Activated T-helper 1 cell treated with Interleukin-2 at 50 U/mL for 16 hours (primary cell): ENCODE measurements around the gene FAM181B.
"Not testable (repeated sequence)": the region's sequence is repeated elsewhere in the genome, so short reads cannot be mapped to it uniquely, and the experiment has no call there.

ENCODE experiments used
- DNase-seq: peaks from one replicate; pipeline ENCODE4 v3.0.0-alpha.2; 2020; ENCODE audit warnings: low read depth

The FAM181B gene

DNA sequence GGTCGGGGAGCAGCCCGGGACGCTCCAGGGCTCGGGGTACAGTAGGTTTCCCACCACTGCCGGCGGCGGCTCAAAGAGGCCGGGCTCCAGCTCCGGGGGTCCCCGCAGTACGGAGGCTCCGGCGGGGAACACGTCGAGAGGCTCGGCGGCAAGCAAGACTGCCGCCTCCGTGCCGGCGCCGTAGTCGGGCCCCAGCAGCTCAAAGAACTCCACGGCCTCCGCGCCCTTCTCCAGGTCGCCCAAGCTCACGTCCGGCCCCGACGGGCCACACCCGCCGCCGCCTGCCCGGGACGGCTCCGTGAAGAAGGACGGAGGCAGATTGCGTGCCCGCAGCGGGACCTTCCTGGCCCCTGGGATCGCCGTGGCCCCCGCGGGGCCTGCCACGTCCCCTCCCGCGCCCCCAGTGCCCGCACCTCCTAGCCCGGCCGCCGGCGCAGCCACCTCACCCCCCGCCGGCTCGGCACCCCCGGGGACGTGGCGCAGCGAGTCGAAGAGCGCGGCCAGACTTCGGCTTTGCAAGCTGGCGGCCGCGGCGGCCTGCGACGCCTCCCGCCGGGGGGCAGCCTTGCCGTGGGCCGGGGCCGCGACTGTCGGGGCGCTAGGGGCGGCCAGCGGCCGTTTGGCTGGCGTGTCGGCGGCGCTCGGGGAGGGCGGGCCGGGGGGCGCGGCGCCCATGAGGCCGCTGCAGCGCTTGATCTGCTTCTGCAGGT lies 775 bp downstream of the FAM181B start:
- DNase-seq = no peak

DNA sequence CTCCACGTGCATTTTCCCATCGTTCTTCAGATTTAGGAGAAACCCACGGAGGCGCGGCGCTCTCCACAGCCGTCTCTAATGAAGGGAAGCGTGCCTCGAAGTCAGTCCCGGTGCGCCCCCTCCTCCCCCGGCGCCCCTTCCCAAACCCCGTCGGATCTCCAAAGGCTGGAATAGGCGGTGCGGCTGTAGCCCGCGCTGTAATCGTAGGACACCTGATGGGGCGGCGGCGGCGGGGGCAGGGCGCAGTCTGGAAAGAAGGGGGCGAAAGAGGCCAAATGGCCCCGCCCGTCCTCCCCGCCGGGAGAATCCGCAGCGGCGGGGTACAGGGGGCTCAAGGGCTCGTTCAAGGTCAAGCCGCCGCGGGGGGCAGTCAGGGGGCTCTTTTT lies 1.3 kb downstream of the FAM181B start:
- no peak for DNase-seq

DNA sequence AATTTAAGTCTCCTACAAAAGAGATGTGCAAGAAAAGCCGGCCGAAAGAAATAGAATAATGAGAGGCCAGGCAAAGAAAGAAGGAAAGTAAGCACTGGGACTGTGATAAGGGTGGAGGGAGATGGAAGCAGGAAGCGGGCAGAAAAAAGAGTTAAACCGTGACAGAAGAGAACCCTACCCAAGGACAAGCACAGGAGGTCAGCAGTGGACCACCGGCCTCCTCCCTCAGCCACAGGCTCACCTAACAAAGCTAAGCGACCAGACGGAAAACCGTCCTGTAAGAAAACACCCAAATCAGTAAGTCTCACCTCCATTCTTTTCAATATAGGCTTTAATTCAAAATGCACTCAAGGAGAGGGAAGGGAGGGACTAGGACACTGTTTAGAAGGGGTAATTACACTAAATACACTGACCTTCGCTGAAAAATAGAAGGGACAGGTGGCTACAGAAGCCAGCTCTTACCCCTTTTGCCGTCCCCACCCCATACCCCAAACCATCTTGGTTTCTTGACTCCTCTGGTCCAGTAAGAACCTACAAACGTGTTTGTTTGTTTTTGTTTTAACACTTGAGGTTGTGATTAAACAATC lies 1.9 kb downstream of the FAM181B start:
- DNase-seq = no peak

DNA sequence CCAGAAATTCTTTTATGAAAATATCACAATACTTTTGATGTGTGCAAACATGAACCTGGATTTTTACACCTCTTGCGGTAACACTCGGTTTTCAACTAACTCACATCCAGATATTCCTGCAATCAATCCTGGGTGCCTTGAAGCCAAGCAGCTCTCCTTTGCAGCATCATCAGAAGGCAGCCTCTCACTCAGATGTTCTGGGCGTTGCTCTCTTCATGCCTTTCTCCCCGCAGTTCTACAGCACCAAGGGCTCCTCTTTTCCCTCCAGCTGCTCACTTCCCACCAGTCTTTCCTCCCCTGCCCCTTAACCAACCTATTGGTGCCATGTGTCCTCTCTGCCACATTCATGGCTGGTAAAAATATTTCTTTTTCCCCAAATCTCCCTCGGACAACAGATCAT lies 2.9 kb downstream of the FAM181B start:
- DNase-seq = no peak

DNA sequence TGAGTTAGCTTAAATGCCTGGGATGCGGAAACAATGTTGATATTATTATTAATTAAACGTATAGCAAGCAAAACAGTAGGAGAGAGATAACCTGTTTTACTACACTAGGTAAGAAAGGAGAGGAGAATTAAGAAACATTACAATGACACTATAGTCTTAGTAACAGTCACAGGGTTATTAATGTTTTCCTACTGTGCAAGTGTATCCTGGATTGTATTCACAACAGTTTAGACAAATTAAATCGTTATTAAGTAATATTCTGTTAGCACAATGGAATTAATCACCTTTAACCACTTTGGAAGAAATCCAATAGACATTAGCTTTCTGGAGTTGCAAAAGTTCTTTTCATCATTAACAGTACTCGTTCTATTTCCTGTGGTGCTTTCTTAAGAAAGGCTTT lies 3.4 kb downstream of the FAM181B start:
- DNase-seq = no peak

DNA sequence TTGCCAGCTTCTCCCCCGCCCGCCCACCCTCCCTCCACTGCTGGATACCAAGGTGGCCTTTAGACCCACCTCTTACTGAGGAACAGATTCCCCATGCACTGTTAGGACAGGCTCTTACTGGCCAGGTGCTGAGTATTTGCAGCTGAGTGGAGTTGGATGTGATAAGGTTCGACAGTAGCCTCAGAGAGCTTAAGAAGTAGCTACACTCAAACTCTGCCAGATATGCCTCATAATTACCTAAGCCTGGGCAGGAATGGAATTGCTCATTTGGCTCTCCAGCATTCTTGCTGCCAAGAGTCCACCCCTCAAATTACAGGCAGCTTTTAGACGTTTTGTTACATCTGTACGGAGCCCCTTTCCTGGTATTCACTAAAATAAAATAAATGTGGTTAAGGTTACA lies 9.6 kb downstream of the FAM181B start:
- DNase-seq = no peak

DNA sequence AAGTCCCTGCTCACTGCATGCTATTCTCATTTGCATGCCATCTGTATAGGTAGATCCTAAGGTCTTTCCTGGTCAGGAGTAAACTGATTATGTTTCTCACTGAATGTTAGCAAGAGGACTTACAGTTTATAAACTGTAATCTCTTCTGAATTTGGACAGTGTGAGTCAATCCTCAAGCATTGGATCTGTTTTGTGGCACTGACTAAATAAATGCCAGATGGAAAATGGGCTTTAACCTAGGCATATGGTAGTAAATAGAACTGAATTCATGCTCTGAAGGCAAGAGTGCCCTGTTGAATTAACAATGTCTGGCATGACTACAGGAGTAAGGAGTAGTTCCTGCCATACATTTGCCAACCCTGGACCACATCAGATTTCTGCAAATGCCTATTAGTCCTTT lies 11.4 kb downstream of the FAM181B start:
- DNase-seq = no peak

DNA sequence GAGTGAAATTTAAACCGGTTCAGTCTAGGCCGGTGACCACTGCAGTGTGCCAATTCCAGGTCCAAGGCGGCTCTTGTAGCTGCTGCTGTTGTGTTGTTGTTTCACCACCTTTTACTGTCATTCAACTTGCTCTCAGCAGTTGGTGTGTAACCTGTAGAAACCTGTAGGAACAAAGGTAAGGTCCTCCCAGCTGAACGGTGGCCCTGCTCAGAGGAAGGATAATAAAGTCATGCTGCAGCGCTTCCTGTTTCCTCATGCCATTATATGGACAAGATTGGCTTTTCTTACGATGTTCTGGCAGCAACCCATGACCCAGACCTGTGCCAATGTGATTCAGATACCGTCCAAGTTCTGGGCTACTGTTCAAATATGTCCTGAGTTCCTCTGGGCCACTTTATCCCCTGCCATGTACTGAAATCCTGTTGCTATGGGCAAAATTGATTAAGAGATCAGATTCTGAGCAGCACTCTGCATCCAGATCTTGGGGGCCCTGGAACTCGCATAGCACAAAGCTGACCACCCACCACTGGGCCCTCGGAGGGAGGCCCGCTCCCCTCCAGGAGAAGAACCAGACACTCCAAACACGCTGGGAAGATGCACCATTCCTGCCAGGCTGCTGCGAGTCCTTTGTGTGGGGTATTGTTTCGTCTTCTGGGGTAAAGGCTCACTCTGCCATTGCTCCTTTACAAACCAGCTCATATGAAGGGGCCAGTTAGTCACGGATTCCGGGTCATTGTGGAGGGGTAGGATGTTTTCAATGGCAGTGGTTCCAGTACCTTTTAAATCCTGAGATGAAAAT lies 13.2 kb downstream of the FAM181B start:
- DNase-seq = no peak

DNA sequence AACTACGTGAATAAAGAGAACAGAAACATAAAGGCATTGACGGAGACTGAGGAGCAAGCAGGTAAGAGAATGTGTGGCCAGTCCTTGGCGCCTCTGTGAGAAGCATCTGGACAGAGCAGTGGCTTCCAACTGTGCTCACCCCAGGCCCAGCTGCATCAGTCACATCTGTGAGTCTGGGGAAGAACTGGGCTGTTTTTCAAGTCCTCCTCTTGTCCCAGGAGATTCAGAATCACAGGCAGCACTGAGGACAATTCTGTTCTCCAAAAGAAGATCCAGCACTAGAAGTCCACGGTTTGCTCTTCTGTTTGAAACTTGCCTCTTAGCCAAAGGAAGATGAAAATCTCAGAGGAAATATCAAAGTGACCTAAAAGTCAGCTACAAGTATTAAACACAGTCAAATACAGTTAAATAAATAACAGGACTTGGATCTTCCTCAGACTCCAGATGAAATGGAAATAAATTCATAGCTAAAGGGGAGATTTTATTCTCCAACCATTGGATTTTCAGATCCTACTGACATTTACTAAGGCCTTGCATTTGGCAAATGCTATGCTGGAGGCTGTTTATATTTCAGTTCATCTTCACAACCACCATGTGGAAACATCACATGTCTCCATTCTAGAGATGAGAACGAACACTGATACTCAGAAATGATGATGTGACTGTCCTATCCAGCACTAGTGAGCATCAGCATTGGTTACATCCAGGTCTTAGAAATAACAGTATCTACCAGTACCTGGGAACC lies 14.1 kb downstream of the FAM181B start:
- DNase-seq = no peak

DNA sequence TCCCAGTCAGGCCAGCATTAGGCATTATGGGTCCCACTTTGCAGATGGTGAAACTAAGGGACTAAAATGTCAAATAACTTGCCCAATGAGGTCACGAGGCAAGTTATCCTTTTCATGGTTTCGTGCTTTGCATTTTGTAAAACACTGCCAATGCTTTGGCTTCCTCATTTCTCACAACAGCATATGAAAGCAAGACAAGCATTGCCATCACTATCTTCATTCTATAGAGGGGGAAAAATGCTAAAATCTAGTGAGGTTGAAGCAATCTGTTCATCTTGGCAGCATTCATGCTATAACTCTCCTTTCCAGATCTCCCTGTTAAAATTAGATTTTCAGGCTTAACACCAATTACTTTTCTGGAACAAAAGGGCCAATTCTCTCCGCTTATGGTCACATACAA lies 14.8 kb downstream of the FAM181B start:
- DNase-seq = no peak

DNA sequence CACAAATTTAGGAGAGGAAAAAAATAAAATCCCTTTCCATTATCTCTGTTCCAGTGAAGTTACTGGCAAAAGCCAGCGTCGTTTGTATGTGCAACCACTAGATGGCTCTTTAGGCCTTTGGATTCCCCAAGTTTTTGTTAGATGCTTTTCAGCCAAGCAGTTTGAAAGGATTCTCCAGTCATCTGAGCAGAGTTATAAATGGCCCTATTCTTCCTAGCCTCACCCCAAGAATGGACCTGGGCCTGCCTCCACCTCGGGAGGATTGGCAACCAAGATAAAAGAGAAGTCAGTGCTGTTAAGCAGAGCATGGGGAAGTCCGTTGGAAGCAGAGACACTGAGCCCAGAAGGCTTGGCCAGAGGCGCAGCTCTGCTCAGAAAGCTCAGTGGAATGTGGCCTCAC lies 15.4 kb downstream of the FAM181B start:
- DNase-seq = no peak

DNA sequence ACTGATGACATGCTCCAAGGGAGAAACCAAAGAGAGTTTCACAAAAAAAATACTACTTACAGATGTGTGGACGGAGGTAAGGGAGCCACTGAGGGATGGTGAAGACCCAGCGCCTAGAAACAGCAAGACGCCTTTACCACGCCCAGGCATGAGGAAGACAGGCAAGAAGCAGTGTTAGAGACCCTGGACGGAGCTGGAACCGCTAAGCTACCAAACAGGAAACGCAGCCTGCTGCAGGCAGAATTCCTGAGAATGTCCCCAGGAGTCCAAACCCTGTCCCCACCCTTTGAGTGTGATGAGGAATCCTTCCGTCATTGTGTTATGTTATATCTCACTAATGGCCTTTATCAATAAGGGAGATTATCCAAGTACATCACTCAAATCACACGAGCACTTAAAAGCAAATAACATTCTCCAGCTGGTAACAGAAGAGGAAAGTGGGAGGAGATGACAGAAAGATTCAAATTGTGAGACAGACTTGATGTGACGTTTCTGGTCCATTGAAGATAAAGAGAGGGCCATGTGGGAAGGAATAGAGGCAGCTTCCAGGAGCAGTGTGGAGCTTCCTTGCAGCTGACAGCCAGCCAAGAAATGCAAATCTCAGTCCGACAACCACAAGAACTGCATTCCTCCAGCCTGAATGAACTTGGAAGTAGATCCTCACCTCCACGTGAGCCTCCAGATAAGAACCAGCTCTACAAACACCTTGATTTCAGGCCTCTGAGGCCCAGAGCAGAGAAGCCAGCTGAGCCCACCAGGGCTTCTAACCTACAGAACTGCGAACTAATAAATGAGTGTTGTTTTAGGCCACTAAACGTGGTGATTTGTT lies 19.1 kb downstream of the FAM181B start:
- DNase-seq = no peak

DNA sequence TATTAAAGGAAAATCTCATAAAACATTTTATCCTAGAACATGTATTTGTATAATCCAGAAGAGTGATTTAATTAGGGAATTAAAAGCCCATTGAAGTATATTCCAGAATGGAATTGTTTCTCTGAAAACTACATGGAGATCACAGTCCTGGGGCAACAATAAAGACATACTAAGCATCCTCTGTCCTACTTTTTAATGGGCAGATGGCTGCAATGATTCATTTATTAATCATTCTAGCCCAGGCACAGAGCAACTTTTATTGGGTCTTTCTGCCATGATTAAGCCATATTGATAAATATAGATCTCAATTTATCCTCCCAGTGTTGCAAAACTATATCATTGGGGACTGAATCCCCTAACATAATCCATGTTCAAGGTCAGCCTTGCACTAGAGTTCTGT lies 22.0 kb downstream of the FAM181B start:
- DNase-seq = no peak

DNA sequence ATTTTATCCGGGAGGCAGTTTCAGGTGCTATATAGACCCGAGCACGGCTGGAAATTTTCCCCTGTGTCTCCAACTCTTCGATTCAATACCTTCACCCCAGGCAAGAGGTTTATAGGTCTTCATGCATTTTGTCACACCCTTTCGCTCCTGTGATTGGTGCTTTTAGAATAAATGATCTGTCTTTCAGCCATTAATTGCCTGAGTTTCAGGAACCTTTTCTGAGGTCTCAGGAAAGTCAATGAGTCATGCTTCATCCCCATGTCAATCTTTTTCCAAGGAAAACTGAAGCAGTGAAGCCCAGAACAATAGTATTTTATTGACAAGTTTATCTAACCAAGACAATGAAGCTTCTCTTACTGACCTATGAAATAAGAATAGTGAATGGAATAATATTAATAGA lies 29.9 kb downstream of the FAM181B start:
- no peak for DNase-seq

DNA sequence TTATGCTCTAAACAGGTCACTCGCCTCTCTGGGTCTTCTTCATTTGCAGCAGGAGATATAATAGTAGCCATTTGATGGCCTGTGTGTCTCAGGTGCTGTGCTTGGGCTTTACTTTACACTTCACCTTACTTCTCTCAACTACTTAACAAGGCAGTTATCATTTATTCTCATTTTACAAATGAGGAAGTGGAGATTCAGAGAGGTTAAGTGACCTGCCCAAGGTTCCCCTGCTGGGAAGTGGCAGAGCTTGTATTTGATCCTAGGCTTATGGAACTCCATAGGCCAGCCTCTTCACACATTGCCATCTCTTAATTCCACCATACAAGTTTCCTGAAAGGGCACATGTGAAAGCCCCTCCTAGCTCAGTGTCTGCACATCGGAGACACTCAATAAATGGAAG lies 30.4 kb downstream of the FAM181B start:
- DNase-seq = no peak

DNA sequence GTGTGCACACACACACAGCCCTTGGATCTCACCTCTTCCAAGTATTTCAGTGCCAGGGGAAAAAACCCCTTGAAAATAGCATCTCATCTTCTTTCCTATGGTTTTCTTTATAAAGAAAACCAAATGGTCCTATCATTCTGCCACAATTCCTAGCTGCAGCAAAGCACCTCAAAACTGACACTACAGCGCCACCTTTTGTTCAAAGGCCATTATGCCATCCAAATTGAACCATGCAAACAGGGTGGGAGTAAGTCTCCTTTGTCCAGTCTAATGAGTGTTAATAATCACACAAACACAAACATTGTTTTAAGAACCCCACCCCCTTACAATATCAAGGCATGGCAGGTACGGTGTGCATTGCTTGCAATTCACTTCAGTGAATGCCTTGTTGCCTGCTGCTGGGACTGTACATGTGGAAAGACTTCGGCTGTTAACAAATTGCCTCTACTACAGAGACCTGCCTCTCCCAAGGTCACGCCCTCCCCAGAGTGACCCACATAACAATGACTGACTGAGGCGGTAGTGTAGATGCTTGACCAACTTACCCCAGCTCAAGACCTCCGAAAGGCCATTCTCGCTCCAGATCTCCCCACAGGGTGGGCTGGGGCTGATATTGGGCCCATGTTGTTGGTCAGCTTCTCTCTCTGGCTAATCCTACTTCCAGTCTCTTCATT lies 31.7 kb downstream of the FAM181B start:
- no peak for DNase-seq

DNA sequence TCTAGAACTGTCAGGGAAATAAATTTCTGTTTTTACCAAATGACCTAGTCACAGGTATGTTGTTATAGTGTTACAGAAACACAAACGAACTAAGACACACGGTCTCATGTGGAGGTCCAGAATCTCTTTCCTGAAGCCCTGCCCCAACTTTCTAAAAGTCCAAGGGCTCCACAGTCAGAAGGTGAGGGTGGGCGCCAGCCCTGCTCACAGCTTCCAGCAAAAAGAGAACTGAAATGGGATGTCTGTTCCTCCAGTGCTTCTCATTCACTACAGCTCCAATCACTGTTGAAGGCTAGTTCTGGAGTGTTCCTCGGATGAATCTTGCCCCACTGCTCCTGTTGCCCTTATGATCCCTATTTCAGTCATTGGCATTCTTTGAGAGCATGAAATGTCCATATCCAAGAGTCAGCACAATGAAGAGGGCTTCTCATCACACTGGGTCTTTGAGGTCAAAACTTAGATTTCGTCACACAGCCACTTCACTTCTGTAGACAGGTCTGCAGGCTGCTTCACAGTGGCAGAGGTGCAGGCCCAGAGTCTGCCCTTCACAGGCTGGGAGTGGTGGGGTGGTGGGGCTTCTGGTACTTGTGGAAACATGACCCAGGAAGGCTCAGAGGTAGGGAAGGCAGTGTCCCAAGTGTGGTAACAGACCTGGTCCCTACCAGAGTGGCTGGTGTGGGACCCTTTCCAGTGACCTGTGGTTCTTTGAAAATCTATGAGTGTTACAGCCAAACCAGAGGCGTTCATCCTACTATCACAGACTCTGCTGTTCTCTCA lies 34.9 kb downstream of the FAM181B start:
- DNase-seq = no peak

DNA sequence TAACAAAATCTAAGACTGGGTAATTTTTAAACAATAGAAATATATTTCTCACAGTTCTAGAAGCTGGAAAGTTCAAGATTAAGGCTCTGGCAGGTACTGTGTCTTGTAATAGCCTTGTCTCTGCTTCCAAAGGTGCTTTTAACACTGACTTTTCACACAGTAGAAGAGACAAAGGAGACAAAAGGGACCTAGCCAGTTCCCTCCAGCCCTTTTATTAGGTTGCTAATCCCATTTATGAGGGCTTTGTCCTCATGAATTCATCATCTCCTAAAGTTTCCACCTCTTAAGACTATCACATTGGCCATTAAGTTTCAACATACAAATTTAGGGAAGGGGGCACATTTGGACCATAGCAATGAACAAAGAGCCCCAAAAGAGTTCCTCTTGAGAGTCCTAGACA lies 40.7 kb downstream of the FAM181B start:
- no peak for DNase-seq

DNA sequence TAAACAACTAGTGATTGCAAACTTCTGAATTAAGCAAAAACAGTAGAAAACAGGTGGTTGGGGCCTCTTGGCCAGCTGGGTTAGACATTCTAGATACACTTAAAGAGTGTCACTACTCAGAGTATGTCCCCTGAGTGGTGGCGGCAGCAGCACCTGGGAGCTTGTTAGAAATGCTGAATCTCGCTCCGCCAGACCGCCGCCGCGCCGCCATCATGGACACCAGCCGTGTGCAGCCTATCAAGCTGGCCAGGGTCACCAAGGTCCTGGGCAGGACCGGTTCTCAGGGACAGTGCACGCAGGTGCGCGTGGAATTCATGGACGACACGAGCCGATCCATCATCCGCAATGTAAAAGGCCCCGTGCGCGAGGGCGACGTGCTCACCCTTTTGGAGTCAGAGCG lies 44.3 kb downstream of the FAM181B start:
- not testable (repeated sequence) for DNase-seq

DNA sequence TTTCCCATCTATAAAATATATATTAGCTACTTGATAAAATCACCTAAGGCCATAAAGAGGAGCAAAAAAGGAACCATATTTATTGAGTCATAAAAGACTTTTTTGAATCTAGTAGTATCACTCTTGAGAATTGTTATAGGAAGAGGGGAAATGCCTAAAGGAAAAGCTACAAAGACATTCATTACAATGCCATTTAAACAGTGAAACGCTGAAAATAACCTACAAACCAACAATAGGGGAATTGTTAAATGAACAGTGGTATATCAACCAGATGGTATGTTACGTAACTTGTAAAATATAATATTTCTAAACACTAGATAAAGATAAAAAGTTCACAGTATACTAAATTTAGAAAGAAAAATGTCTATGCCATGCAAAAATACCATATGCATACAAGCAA lies 47.5 kb downstream of the FAM181B start:
- DNase-seq = no peak
